HEK293 (cell line): ENCODE results near the gene COL13A1.

Experiments
- CTCF ChIA-PET: fragments of 350-600 bp; formaldehyde crosslinking; extraction: SDS; loops from one replicate; lab custom pipeline; 2021; ENCODE audit warnings: antibody characterized with exemption; lab: Yijun Ruan, JAX
- POLR2A ChIA-PET: fragments of 300-600 bp; formaldehyde crosslinking; extraction: SDS; loops from one replicate; lab custom pipeline; 2020; ENCODE audit warnings: antibody characterized with exemption, inconsistent platforms; lab: Yijun Ruan, JAX
- H3K27ac ChIP-seq: fragments of 200-500 bp; sonication (Bioruptor generic); 2 replicates; pipeline ENCODE4 v1.5.1; 2014; ENCODE audit warnings: low read depth, low read length, control low read depth, inconsistent platforms; ENCODE audit errors: extremely low read depth
- H3K36me3 ChIP-seq, 2 experiments: fragments of 200-500 bp in 1 of 2; sonication (Bioruptor generic) in 1 of 2; 1 replicate in 1 of 2; 2 replicates in 1 of 2; pipeline ENCODE4 v1.5.1; 2014 to 2017; ENCODE audit warnings: inconsistent platforms in 2 of 2, low read length in 2 of 2; ENCODE audit not compliant: control insufficient read depth in 2 of 2, insufficient read depth in 1 of 2
- H3K4me1 ChIP-seq: fragments of 200-500 bp; sonication (Bioruptor generic); 2 replicates; pipeline ENCODE4 v1.5.1; 2014; ENCODE audit warnings: mild to moderate bottlenecking, low read length, inconsistent platforms; ENCODE audit not compliant: control insufficient read depth, insufficient read depth
- H3K4me3 ChIP-seq: 2 replicates; pipeline ENCODE4 v1.5.1; 2011; ENCODE audit warnings: low read depth, mild to moderate bottlenecking, control low read depth, low read length, moderate library complexity
- H3K9me3 ChIP-seq: fragments of 200-500 bp; sonication (Bioruptor generic); 2 replicates; pipeline ENCODE4 v1.5.1; 2014; ENCODE audit warnings: low read depth, low read length, inconsistent platforms; ENCODE audit not compliant: control insufficient read depth, insufficient read depth
- BCL11B ChIP-seq: fragments of 450-650 bp; formaldehyde crosslinking; IDR thresholded peaks from 2 replicates; pipeline ENCODE4 v1.5.1; 2016; ENCODE audit warnings: low read depth, missing biosample characterization, missing genetic modification characterization
- GFI1B ChIP-seq: fragments of 450-650 bp; formaldehyde crosslinking; IDR thresholded peaks from 2 replicates; pipeline ENCODE4 v1.5.1; 2016; ENCODE audit warnings: missing biosample characterization, missing genetic modification characterization
- GLI4 ChIP-seq: fragments of 450-650 bp; formaldehyde crosslinking; IDR thresholded peaks from 2 replicates; pipeline ENCODE4 v1.5.1; 2016; ENCODE audit warnings: missing biosample characterization, missing genetic modification characterization
- IKZF3 ChIP-seq: fragments of 450-650 bp; IDR thresholded peaks from 2 replicates; pipeline ENCODE4 v1.5.0; 2018; ENCODE audit warnings: missing biosample characterization, mild to moderate bottlenecking, missing genetic modification characterization, moderate library complexity
- KLF10 ChIP-seq: fragments of 450-650 bp; IDR thresholded peaks from 2 replicates; pipeline ENCODE4 v1.5.1; 2018; ENCODE audit warnings: missing biosample characterization, mild to moderate bottlenecking, missing genetic modification characterization
- ZBTB26 ChIP-seq: fragments of 450-650 bp; formaldehyde crosslinking; optimal IDR thresholded peaks from 2 replicates; pipeline ENCODE3; 2016; ENCODE audit warnings: missing biosample characterization, mild to moderate bottlenecking, missing genetic modification characterization
- ZNF121 ChIP-seq: fragments of 450-650 bp; formaldehyde crosslinking; IDR thresholded peaks from 2 replicates; pipeline ENCODE4 v1.5.1; 2016; ENCODE audit warnings: missing biosample characterization, missing genetic modification characterization
- ZNF132 ChIP-seq: fragments of 450-650 bp; formaldehyde crosslinking; IDR thresholded peaks from 2 replicates; pipeline ENCODE4 v1.5.1; 2017; ENCODE audit warnings: missing biosample characterization, missing genetic modification characterization, borderline replicate concordance
- ZNF175 ChIP-seq: fragments of 450-650 bp; formaldehyde crosslinking; IDR thresholded peaks from 2 replicates; pipeline ENCODE4 v1.5.1; 2016; ENCODE audit warnings: missing biosample characterization, missing genetic modification characterization
- ZNF19 ChIP-seq: fragments of 450-650 bp; formaldehyde crosslinking; IDR thresholded peaks from 2 replicates; pipeline ENCODE4; 2016; ENCODE audit warnings: missing biosample characterization, missing genetic modification characterization, low read depth
- ZNF211 ChIP-seq: fragments of 450-650 bp; formaldehyde crosslinking; IDR thresholded peaks from 2 replicates; pipeline ENCODE4 v1.5.1; 2016; ENCODE audit warnings: low read depth, missing biosample characterization, missing genetic modification characterization
- ZNF24 ChIP-seq: fragments of 450-650 bp; formaldehyde crosslinking; IDR thresholded peaks from 2 replicates; pipeline ENCODE4 v1.5.1; 2016; ENCODE audit warnings: missing biosample characterization, missing genetic modification characterization
- ZNF280C ChIP-seq: fragments of 450-650 bp; formaldehyde crosslinking; IDR thresholded peaks from 2 replicates; pipeline ENCODE4 v1.5.1; 2016; ENCODE audit warnings: missing biosample characterization, missing genetic modification characterization
- ZNF292 ChIP-seq: fragments of 450-650 bp; formaldehyde crosslinking; IDR thresholded peaks from 2 replicates; pipeline ENCODE4 v1.5.1; 2016; ENCODE audit warnings: low read depth, missing biosample characterization, missing genetic modification characterization, borderline replicate concordance
- ZNF366 ChIP-seq: fragments of 450-650 bp; formaldehyde crosslinking; conservative IDR thresholded peaks from 2 replicates; pipeline ENCODE4 v1.5.1; 2016; ENCODE audit warnings: missing biosample characterization, missing genetic modification characterization
- ZNF416 ChIP-seq: fragments of 450-650 bp; formaldehyde crosslinking; IDR thresholded peaks from 2 replicates; pipeline ENCODE4 v1.5.1; 2016; ENCODE audit warnings: missing biosample characterization, missing genetic modification characterization
- ZNF529 ChIP-seq: fragments of 450-650 bp; formaldehyde crosslinking; IDR thresholded peaks from 2 replicates; pipeline ENCODE4 v1.5.1; 2017; ENCODE audit warnings: missing genetic modification characterization, missing biosample characterization; ENCODE audit not compliant: insufficient replicate concordance
- ZNF558 ChIP-seq: fragments of 450-650 bp; formaldehyde crosslinking; IDR thresholded peaks from 2 replicates; pipeline ENCODE4 v1.5.1; 2016; ENCODE audit warnings: missing biosample characterization, missing genetic modification characterization
- ZNF560 ChIP-seq: fragments of 450-650 bp; formaldehyde crosslinking; IDR thresholded peaks from 2 replicates; pipeline ENCODE4 v1.5.1; 2017; ENCODE audit warnings: missing biosample characterization, missing genetic modification characterization, borderline replicate concordance
- ZNF654 ChIP-seq: fragments of 450-650 bp; formaldehyde crosslinking; IDR thresholded peaks from 2 replicates; pipeline ENCODE4 v1.5.1; 2016; ENCODE audit warnings: low read depth, missing biosample characterization, missing genetic modification characterization
- ZNF664 ChIP-seq: fragments of 450-650 bp; formaldehyde crosslinking; IDR thresholded peaks from 2 replicates; pipeline ENCODE4 v1.5.1; 2016; ENCODE audit warnings: missing biosample characterization, missing genetic modification characterization
- ZNF785 ChIP-seq: fragments of 450-650 bp; formaldehyde crosslinking; IDR thresholded peaks from 2 replicates; pipeline ENCODE4 v1.5.1; 2016; ENCODE audit warnings: missing biosample characterization, missing genetic modification characterization
- ZNF791 ChIP-seq: fragments of 450-650 bp; formaldehyde crosslinking; IDR thresholded peaks from 2 replicates; pipeline ENCODE4 v1.5.1; 2016; ENCODE audit warnings: missing biosample characterization, missing genetic modification characterization
- TF ChIP-seq, protein P1 (sequence below): fragments of 450-650 bp; formaldehyde crosslinking; IDR thresholded peaks from 2 replicates; pipeline ENCODE4 v1.5.1; 2016; ENCODE audit warnings: missing biosample characterization, missing genetic modification characterization, borderline replicate concordance

Gene COL13A1

DNA sequence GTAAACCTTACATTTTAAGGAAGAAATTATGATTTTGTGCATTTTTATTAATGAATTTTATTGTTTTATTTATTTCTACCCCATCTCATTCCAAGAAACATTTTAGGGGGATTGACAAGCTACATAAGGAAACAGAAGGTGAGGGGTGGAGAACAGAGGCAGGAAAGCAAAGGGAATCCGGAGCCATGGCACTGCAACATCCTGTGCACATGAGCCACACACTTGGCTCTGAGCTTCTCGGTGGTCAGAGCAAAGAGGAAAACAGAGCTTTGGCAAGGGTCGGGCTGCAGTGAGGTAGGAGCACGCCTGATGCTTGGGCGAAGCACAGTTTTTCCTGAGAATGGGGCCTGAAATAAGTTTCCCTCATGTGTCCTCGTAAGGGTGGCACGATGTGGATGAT is 68.9 kb downstream of the COL13A1 start (continued):
- no peak for TF ChIP-seq ZNF785
- TF ChIP-seq, protein P1, sequence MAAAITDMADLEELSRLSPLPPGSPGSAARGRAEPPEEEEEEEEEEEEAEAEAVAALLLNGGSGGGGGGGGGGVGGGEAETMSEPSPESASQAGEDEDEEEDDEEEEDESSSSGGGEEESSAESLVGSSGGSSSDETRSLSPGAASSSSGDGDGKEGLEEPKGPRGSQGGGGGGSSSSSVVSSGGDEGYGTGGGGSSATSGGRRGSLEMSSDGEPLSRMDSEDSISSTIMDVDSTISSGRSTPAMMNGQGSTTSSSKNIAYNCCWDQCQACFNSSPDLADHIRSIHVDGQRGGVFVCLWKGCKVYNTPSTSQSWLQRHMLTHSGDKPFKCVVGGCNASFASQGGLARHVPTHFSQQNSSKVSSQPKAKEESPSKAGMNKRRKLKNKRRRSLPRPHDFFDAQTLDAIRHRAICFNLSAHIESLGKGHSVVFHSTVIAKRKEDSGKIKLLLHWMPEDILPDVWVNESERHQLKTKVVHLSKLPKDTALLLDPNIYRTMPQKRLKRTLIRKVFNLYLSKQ (tag by site-specific recombination) = no peak
- no peak for TF ChIP-seq ZNF211 (tag by site-specific recombination)
- no peak for TF ChIP-seq ZNF132 (tag by site-specific recombination)

DNA sequence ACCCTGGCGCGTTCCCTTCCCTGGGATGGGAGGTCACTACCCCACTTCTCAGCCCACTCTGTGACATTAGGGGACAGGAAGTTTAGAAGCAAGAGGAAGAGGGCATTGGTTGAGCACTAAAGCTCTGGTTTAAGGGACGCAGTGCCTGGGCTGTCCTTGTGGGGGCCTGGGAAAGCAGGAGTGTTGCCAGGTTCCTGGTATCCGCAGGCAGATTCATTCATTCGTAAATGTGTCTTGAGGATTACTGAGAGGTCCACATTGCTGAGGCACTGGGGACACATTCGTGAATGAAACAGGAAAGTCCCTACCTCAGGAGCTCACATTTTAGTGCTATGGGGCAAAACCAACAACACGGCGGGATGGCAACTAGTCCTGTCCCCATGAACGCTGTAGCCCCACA is 69.4 kb downstream of the COL13A1 start:
- ChIA-PET POLR2A (interaction anchor here (0.6 kb wide), 1 partner anchor 61 kb away, joined by 4 read pairs; no protein-coding TSS in a partner anchor), CTCF (interaction anchor here (0.5 to 2.1 kb wide), 7 partner anchors 44 to 648 kb away, joined by 3 to 6 read pairs (median 4); partner anchors contain the start of gene MACROH2A2)
- H3K27ac ChIP-seq = no peak overlapping the region
- no peaks in the 10 kb centered on the region for H3K9me3 ChIP-seq
- TF ChIP-seq IKZF3 (tag by site-specific recombination) (no peak), ZNF664 (tag by site-specific recombination) (no peak), ZNF292 (tag by site-specific recombination) (no peak), ZNF19 (no peak), ZNF654 (tag by site-specific recombination) (no peak), ZNF416 (tag by site-specific recombination) (no peak), ZNF175 (tag by site-specific recombination) (no peak), ZNF560 (tag by site-specific recombination) (no peak), ZNF558 (tag by site-specific recombination) (no peak), ZNF529 (tag by site-specific recombination) (no peak), GFI1B (tag by site-specific recombination) (no peak), ZNF366 (tag by site-specific recombination) (no peak), ZNF791 (tag by site-specific recombination) (no peak), BCL11B (tag by site-specific recombination) (no peak), GLI4 (tag by site-specific recombination) (no peak), ZNF121 (tag by site-specific recombination) (no peak), ZNF24 (tag by site-specific recombination) (no peak), ZNF280C (tag by site-specific recombination) (no peak), ZBTB26 (tag by site-specific recombination) (no peak), KLF10 (tag by site-specific recombination) (no peak)
- no peaks in the 10 kb centered on the region for H3K4me1 ChIP-seq
- H3K36me3 ChIP-seq = no peaks in the 10 kb centered on the region
- no peak overlapping the region for H3K4me3 ChIP-seq
